OCI-LY3 (cell line): ENCODE measurements around the gene GIPC1.

Source experiments
- H2AFZ ChIP-seq: fragments of 200-600, 300-600 bp; shearing (Covaris generic); 2 replicates; pipeline ENCODE4 v1.6.0; 2014; ENCODE audit warnings: antibody characterized with exemption, low read depth, low read length
- H3K27ac ChIP-seq: fragments of 200-600, 300-600 bp; sonication (generic); 2 replicates; pipeline ENCODE4 v1.5.1; 2014; ENCODE audit warnings: mild to moderate bottlenecking, low read length, moderate library complexity, mixed read lengths
- H3K27me3 ChIP-seq: fragments of 200-600, 300-600 bp; sonication (generic); 2 replicates; pipeline ENCODE4 v1.6.1; 2014; ENCODE audit warnings: low read depth, low read length, mixed read lengths
- H3K36me3 ChIP-seq: fragments of 200-600, 300-600 bp; sonication (generic); replicated peaks from 2 replicates; pipeline ENCODE3; 2014; ENCODE audit warnings: low read depth, low read length, mixed read lengths
- H3K4me1 ChIP-seq: fragments of 300-600, 200-600 bp; sonication (generic); 2 replicates; pipeline ENCODE4 v1.6.1; 2014; ENCODE audit warnings: low read length, mixed read lengths
- H3K4me2 ChIP-seq: fragments of 200-600, 300-600 bp; sonication (generic); 2 replicates; pipeline ENCODE4 v1.6.1; 2014; ENCODE audit warnings: low read length, mixed read lengths
- H3K4me3 ChIP-seq: fragments of 300-600, 200-600 bp; sonication (generic); 2 replicates; pipeline ENCODE4 v1.5.1; 2014; ENCODE audit warnings: antibody characterized with exemption, mild to moderate bottlenecking, low read length, moderate library complexity
- H3K79me2 ChIP-seq: fragments of 300-600, 200-600 bp; shearing (Covaris generic); 2 replicates; pipeline ENCODE4 v1.6.1; 2014; ENCODE audit warnings: mild to moderate bottlenecking, low read length, mixed read lengths
- H3K9ac ChIP-seq: fragments of 300-600, 200-600 bp; shearing (Covaris generic); 2 replicates; pipeline ENCODE4 v1.6.0; 2014; ENCODE audit warnings: mild to moderate bottlenecking, low read length, moderate library complexity
- H3K9me3 ChIP-seq: fragments of 200-600, 300-600 bp; shearing (Covaris generic); 2 replicates; pipeline ENCODE4 v1.6.1; 2014; ENCODE audit warnings: low read length, mixed read lengths; ENCODE audit not compliant: insufficient read depth
- H4K20me1 ChIP-seq: fragments of 200-600, 300-600 bp; sonication (generic); 2 replicates; pipeline ENCODE4 v1.6.1; 2016; ENCODE audit warnings: low read length, mixed read lengths; ENCODE audit not compliant: insufficient read depth
- EZH2phosphoT487 ChIP-seq: fragments of 200-600 bp; shearing (Covaris generic); IDR thresholded peaks from 2 replicates; pipeline ENCODE4 v1.6.1; 2018; ENCODE audit warnings: antibody characterized with exemption, mixed run types, low read depth
- TF ChIP-seq, protein P1 (sequence below): fragments of 200-600, 300-600 bp; sonication (generic); IDR thresholded peaks from 2 replicates; pipeline ENCODE4 v1.5.1; 2014; ENCODE audit warnings: antibody characterized with exemption, low read length, low read depth

The GIPC1 gene

DNA sequence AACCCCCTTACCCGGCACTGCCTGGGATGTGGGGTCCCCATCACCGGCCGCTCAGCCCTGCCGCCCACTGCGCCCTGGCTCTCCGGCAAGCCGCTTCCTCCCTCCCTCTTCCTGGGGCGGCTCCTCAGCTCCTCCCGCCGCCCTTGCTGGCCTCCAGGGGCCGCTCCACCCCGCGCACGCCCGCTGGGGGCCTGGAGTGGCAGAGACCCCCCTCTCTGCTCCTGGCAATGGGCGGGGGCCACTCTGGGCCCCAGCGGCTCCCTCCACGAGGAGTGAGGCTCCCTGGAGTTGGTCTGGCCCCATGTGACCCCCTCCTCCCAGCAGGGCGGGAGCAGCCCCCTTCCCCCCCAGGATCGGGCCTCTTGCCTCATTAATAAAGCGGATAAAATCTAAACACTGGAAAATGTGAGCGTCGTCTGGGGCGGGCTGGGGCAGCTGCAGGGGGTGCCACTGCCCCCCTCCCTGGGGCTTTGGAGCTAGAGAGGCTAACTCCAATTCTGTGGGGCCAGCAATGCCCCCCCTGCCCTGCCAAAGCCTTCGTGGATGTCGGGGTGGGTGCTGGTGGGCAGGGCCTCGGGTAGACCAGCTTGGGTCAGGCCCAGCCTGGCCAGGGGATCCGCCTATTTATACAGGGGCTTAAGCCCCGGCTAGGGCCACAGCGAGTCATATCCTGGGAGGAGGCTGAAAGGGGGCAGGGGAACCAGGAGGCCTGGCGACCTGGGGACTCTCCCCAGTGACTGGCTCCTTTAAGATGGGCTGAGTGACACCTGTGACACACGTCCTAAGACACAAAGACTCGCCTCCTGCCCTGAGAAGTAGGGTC is 20.5 kb downstream of the GIPC1 start, which contains the start of gene PTGER1:
Gene PTGER1, minus strand, starts transcription at position 104 of the 823 bp plus-strand sequence. CDS start 1,034 bp downstream, outside the sequence.
- Histone ChIP-seq H3K4me3 (peak within 1 kb of the TSS; percentile 32), H3K4me1 (peaks cover 22% of the 10 kb centered on the region), H3K27me3 (no peaks in the 10 kb centered on the region), H3K79me2 (no peaks in the 10 kb centered on the region), H2AFZ (0 out of 2 replicates have a peak within 1 kb of the TSS, but pooled peaks have one; percentile 40), H4K20me1 (no peaks in the 10 kb centered on the region), H3K9ac (no peak within 1 kb of the TSS), H3K4me2 (peak within 1 kb of the TSS; percentile 49), H3K36me3 (peaks cover 12% of the 10 kb centered on the region), H3K27ac (no peak within 1 kb of the TSS), H3K9me3 (no peaks in the 10 kb centered on the region)
- no peak for TF ChIP-seq EZH2phosphoT487
- TF ChIP-seq, protein P1, sequence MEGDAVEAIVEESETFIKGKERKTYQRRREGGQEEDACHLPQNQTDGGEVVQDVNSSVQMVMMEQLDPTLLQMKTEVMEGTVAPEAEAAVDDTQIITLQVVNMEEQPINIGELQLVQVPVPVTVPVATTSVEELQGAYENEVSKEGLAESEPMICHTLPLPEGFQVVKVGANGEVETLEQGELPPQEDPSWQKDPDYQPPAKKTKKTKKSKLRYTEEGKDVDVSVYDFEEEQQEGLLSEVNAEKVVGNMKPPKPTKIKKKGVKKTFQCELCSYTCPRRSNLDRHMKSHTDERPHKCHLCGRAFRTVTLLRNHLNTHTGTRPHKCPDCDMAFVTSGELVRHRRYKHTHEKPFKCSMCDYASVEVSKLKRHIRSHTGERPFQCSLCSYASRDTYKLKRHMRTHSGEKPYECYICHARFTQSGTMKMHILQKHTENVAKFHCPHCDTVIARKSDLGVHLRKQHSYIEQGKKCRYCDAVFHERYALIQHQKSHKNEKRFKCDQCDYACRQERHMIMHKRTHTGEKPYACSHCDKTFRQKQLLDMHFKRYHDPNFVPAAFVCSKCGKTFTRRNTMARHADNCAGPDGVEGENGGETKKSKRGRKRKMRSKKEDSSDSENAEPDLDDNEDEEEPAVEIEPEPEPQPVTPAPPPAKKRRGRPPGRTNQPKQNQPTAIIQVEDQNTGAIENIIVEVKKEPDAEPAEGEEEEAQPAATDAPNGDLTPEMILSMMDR: peak; percentile 28

DNA sequence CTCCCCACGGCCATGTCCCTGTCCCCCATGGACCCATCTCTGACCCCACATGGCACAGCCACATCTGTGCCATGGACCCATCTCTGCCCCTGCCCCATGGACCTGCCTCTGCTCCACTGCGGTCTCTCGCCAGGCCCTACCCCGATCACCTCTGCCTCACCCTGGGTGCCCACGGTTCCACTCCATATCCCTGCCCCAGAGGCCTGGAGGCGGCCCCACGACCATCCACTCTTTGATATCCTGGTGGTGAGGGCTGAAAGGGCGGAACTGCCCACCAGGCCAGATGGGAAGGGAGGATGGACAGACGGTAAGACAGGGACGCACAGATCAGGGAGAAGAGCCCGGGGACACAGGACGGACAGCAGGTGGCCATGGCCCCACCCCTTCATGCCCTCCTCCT is 21.1 kb downstream of the GIPC1 start:
- Histone ChIP-seq H3K9ac (no peak overlapping the region), H3K4me3 (peak overlapping the region; percentile 32), H3K27ac (no peak overlapping the region), H3K4me1 (peaks cover 17% of the 10 kb centered on the region), H3K27me3 (no peaks in the 10 kb centered on the region), H3K9me3 (no peaks in the 10 kb centered on the region), H4K20me1 (0 out of 2 replicates have a peak, but pooled peaks cover 3% of the 10 kb centered on the region), H2AFZ (no peak overlapping the region), H3K4me2 (peak overlapping the region; percentile 49), H3K36me3 (peaks cover 17% of the 10 kb centered on the region), H3K79me2 (no peaks in the 10 kb centered on the region)
- TF ChIP-seq, protein P1: no peak
- TF ChIP-seq EZH2phosphoT487: no peak

DNA sequence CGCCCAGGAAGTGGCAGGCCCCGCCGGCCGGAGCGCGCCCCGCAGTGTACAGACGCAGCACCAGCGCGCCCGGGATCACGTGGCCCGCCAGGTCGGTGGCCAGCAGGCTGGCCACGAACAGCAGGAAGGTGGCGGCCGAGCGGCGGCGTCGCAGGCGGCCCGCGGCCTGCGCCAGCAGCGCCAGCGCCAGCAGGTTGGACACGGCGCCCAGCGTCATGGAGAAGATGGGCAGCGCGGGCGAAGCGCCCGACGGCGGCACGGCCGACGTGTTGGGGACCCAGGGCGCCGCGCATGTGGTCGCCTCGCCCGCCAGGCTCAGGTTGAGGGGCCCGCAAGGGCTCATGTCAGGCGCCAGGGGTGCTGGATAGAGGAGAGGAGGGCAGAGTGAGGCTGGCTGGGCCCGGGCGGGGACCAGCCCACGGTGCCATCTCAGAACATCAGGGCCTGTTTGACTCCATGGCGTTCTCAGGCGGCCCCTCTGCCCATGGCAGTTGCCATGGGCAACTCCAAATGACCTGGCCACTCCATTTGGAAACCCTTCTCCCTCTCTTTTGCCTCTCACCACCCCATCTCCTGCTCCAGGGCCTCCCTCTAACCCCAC is 21.8 kb downstream of the GIPC1 start:
- H3K9ac ChIP-seq: no peak overlapping the region
- no peak overlapping the region for H3K4me3 ChIP-seq
- H2AFZ ChIP-seq: no peak overlapping the region
- peaks cover 16% of the 10 kb centered on the region for H3K4me1 ChIP-seq
- H3K27ac ChIP-seq: no peak overlapping the region
- H3K79me2 ChIP-seq: no peaks in the 10 kb centered on the region
- H3K4me2 ChIP-seq: no peak overlapping the region
- H3K27me3 ChIP-seq: no peaks in the 10 kb centered on the region
- H3K9me3 ChIP-seq: no peaks in the 10 kb centered on the region
- peaks cover 24% of the 10 kb centered on the region for H3K36me3 ChIP-seq
- TF ChIP-seq EZH2phosphoT487: no peak
- TF ChIP-seq, protein P1: no peak
- 0 out of 2 replicates have a peak, but pooled peaks cover 3% of the 10 kb centered on the region for H4K20me1 ChIP-seq
